Femur (tissue), 1 donor: Measurements from ENCODE around the gene MMP17.
"Not testable (repeated sequence)": the region's sequence is repeated elsewhere in the genome, so short reads cannot be mapped to it uniquely, and the experiment has no call there.

ENCODE experiments used
- DNase-seq: peaks from one replicate; pipeline ENCODE4 v3.0.0-alpha.2; 2017

MMP17 gene

DNA sequence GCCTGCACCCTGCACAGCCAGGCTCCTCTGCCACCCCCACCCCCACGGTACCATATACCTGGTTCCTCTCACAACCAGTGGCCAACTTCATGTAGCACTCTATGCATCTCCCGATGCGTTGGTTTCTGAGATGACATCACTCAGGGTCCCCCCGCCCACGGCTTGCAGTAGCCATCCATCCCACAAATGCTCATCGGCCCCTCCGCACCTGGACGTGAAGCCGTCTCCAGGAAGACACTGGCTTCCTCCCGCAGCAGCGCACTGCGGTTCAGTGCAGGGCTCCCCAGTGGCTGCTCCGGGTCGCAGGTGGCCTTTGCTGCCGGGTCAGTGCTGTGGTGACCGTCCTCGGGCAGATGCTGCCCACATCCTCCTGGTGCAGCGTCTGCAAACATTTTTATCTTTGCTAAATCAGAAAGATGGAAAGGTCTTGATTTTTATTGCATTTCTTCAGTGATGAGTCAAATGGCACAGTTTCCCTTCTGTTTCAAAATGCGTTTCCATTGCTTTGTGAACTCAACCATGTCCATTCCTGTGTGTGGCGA, 27.5 kb upstream of the MMP17 start:
- no peak for DNase-seq

DNA sequence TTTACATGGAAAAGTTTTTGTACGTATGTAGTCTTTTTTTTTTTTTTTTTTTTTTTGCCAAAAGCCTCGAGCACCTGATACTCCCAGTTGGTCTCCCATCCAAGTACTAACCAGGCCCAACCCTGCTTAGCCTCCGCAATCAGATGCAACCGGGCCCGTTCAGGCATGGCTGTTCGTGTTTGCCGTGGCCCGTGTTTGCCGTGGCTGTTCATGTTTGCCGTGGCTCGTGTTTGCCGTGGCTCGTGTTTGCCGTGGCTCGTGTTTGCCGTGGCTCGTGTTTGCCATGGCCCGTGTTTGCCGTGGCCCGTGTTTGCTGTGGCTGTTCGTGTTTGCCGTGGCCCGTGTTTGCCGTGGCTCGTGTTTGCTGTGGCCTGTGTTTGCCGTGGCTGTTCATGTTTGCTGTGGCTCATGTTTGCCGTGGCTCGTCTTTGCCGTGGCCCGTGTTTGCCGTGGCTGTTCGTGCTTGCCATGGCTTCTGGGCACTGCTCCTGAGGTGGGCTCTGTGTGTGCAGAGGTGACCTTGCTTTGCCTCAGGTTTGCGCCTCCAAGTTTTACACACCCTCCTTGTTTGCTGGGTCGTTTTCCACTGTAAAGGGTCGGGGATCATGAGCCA, 26.8 kb upstream of the MMP17 start:
- no peak for DNase-seq

DNA sequence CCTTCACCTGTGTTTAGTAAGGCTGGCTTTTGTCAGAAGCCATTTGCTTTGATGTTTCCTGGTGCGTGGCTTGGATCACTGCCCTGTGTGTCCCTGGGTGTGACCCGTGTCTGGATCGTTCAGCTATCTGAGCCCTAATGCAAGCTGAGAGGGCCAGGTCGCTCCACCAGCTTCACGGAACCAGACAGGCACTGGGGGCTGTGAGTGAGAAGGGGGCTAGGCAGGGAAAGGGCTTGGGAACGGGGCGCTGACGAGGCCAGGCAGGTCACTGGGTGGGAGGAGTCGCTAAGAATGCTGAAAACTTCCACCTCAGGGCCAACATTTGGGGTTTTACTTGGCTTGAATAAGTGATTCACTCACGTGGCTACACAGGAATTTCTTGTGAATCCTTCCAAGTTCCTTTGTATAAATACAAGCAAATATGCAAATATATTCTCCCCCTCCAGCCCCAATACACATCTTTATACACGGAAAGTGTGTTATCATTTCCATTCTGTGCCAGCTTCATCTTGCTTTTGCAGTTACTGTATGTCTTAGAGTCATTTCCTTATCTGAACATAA, 24.2 kb upstream of the MMP17 start:
- no peak for DNase-seq

DNA sequence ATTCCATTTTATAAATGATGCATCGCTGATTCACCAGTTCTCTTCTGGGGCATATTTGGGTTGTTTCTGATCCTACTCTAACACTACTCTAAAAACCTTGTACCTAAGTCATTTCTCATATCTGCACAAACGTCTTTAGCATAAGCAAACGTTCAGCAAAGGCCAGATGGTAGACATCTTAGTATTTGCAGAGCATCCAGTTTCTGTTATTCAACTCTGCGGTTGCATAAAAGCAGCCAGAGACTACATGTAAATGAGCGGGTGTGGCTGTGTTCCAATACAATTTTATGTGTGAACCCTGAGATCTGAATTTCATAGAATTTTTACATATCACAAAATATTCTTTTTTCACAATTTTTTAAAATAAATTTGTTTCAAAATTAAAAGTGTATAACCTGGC, 22.8 kb upstream of the MMP17 start:
- DNase-seq = no peak

DNA sequence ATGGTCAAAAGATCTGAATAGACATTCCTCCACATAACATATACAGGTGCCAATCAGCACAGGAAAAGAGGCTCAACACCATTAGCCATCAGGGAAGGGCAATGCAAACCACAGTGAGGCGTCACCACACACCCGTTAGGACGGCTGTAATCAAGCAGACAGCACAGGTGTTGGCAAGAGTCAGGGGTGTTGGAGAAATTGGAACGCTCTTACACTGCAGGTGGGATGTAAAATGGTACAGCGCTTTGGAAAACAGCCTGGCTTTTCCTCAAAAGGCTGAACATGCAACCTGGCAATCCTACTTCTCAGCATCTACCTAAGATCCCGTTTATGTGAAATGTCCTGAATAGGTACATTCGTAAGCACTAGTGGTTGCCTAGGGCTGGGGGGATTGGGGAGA, 21.5 kb upstream of the MMP17 start:
- no peak for DNase-seq

DNA sequence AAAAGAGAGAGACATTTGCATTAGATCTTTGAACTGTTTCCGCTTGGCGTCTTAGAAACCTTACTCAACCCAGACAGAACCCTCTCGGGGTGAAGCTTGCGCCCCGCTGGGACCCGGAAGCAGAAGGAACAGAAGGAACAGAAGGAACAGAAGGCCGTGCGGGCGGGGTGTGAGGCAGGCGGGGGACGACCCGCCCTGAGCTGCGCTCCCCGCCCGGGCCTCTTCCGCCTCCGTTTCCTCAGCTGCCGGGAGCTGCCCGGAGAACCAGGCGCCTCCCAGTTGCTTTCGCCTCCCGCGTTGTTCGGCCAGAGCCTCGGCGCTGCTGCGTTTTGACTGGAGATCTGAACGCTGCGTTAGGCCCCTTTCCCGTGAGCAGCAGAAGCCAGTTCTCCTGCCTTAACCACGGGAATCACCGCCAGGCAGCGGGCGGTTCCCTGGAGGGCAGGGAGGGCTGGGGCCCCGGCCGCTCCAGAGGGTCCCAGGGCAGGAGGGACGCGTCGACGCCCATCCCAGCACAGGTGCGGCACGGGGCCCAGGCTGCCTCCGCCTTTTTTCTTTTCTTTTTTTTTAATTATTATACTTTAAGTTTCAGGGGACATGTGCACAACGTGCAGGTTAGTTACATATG, 19.3 kb upstream of the MMP17 start:
- no peak for DNase-seq

DNA sequence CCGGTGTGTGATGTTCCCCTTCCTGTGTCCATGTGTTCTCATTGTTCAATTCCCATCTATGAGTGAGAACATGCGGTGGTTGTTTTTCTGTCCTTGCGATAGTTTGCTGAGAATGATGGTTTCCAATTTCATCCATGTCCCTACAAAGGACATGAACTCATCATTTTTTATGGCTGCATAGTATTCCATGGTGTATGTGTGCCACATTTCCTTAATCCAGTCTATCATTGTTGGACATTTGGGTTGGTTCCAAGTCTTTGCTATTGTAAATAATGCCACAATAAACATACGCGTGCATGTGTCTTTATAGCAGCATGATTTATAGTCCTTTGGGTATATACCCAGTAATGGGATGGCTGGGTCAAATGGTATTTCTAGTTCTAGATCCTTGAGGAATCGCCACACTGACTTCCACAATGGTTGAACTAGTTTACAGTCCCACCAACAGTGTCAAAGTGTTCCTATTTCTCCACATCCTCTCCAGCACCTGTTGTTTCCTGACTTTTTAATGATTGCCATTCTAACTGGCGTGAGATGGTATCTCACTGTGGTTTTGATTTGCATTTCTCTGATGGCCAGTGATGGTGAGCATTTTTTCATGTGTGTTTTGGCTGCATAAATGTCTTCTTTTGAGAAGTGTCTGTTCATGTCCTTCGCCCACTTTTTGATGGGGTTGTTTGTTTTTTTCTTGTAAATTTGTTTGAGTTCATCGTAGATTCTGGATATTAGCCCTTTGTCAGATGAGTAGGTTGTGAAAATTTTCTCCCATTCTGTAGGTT, 18.5 kb upstream of the MMP17 start:
- not testable (repeated sequence) for DNase-seq

DNA sequence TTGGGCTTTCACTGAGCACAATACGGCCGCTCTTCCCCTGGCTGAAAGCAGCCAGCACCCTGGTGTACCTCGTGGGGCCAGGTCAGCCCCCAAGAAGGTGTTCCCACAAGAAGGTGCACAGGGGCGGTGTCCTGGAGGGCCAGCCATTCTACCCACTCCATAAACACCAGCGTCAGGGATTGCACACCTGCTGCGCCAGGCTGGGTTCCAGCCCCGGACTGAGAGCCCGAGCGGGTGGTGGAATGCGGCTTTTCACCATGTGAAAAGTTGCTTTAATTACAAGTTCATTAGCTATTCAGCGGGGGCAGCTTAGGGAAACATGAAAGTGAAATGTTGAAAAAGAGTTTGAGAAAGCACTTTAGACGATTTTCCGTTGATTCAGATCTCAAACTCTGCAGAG, 17.5 kb upstream of the MMP17 start:
- DNase-seq = no peak

DNA sequence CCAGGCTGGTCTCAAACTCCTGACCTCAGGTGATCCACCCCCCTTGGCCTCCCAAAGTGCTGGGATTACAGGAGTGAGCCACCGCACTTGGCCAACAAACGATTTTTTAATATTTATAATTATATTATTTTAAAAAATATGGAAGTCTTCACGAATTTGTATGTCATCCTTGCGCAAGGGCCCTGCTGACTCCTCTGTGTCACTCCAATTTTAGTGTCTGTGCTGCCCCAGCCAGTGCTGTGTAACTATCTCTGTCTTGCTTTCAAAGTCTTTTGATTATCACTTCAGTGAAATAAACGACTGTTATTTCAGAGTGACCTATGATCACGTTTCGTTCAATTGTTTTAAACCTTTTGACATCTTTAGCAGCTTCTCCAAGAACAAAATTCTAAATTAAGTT, 13.1 kb upstream of the MMP17 start:
- DNase-seq = no peak

DNA sequence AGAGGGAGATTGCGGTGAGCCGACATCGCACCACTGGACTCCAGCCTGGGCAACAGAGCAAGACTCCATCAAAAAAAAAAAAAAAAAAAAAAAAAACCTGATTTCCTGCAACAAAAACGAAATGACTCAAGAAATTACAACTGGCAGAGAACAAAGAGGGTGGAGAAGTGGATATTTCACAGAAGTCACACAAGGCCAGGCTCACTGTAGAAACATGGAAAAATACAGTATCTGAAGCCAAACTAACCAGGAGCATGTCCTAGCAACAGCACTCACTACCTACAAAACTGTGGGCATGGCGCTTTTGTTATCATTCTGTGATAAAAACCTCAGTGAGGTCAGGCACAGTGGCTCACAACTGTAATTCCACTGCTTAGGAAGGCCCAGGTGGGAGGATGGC, 11.7 kb upstream of the MMP17 start:
- no peak for DNase-seq

DNA sequence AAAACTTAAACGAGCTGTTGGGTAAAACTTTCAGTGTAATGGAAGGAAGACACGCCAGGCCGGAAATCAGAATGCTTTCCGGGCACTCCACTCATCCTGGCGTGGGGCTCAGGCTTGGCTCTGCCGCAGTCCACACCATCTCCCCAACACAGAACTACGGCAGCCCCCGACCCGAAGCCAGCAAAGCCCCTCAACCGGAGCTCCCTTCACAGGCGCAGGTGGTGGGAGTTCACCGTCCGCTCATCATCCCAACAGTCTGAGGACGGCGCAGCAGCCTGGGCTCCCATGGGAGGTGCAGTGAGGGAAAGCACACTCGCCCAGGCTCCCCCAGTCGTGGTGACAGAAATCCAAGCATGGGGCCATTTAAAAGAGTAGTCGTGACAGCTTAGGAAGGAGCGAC, 11.0 kb upstream of the MMP17 start:
- no peak for DNase-seq

DNA sequence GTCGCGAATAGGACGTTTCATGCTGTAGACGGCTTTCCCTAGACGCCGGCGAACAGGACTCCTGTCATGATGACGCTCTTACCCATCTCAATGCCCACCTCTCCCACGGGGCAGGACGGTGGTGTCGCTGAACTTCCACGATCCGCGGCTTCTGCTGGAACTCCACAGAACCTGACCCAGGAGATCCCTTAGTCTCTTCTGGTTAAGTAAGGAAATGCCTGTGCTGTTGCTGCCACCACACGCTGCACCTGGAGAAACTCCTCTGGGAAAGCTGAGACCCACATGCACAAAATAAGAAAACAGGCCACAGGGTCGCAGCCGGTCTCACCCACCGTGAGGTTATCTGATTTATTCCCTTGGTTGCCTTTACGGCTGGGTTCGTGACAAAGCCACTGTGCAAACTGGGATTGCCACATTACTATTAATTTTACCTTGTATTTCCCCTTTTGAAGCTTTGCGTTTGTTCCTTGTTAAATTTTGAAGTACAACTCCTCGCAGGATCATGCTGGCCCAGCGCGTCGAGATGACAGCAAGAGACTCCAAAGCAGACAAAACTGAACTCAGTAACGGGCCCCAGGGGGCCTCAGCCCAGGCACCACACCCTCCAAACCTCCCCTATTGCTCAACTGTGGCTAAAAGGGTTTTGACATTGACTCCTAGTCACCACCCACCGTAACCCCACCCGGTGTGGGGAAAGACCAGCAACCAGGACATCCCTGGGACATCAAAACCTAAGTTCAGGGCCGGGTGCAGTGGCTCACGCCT, 9.2 kb upstream of the MMP17 start:
- peak; percentile 48 for DNase-seq

DNA sequence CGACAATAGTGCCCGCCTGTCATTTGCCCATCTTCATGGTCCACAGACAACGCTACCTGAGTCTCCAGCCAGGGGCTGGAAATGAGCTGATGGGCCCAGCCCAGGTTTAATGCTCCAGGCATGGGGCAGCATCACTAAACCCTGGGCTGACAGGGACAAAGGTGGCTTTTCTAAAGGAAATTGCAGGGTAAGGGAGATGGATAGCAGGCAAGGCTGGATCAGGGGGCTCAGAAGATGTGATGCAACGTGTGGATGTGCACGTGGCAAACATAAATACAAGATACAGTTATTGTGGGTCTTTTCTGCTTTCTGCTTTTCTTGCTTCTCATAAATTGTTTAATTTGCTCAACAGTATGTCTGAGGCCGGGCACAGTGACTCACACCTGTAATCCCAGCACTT, 3.7 kb upstream of the MMP17 start:
- no peak for DNase-seq

DNA sequence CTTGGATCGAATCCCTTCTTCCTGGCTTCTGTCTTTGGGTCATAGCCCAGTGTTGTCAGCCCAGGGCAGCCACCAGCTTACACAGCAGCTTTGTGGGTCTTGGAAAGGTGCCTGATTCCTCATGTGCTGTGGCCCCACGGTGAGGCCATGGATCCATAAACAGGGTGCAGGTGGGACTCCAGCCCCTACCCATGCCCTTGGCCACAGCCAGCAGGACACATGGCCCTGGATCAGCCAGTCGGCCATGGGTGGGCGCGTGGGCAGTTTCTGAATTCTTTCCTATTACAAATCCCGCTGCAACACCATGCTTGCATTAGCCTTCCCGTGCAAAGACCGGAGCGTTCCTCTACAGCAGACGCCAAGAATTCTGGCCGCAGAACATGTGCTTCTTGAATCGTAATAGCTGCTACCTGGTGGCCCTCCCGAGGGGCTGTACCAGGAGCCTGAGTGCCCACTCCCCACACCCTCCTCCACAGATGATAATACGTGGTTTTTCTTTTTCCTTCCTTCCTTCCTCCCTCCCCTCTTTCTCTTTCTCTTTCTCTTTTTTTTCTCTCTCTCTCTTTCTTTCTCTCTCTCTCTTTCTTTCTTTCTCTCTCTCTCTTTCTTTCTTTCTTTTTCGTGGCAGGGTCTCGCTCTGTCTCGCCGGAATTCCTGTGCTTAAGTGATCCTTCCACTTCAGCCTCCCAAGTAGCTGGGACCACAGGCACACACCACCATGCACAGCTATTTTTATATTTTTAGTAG, 2.9 kb upstream of the MMP17 start:
- no peak for DNase-seq

DNA sequence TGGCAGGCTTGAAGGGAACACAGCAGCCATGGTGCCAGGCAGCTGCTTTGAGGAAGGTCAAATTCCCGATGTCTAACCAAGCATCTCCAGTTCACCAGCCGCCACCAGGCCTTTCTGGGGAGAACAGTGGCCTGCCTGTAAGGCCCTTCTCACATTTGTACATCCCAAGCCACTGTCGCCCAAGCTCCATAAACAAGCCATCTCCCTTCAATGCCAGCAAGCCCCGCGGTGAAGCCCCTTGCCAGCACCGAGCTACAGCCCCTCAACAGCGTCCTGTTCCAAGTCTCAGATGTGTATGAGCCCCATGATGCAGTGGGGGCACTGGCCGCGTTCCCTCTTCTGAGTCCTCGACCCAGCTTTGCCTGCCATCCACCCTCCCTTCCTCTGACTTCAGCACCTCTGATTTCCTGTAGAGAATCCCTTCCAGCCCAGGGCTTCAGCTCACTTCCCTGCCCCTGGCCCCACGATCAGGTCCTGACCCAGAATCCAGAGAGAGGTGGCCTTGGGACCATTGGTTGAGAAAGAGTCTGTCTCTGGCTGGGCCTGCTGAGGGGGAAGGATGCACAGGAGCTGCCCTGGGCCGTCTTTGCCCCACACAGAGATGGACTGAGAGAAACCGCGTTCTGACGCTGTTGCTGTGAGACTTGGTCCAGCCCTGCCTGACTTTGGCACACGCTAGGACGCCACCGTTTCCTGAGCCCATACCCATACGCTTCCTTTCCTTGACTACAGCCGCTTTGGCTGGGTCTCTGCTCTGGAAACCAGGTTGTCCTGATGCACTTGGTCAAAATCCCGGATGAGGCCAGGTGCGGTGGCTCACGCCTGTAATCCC, 1.9 kb upstream of the MMP17 start:
- DNase-seq = no peak

DNA sequence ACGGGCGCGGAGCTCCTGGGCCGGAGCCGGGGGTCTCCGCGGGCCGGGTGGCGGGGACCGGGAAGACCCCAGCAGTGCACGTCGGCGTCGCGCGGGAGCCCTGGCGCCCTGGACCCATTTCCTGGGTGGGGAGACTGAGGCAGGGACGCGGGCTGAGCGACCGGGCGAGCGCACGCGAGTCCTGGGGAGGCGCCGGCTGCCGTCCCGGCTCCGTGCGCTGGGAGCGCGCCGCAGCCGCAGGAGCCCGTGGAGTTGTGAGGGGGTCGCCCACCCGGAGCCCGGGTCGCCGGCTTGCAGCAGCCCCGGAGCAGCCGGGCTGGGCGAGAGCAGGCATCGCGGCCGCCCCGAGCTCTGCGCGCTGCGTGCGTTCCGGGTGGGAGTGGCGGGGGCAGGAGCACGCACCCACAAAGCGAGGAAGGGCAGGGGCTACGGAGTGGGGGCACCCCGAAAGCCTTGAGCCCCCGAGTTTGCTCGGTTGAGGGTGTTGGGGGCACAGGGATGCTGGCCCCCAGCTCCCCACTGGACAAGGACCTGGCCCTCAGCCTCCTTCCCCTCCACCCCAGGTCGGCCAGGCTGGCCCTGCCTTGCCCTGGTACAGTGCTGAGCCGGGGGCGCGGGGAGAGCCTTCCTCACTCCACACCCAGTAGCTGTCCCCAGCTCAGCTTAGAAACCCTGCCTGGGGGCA, 620 bp downstream of the MMP17 start:
- DNase-seq = no peak

DNA sequence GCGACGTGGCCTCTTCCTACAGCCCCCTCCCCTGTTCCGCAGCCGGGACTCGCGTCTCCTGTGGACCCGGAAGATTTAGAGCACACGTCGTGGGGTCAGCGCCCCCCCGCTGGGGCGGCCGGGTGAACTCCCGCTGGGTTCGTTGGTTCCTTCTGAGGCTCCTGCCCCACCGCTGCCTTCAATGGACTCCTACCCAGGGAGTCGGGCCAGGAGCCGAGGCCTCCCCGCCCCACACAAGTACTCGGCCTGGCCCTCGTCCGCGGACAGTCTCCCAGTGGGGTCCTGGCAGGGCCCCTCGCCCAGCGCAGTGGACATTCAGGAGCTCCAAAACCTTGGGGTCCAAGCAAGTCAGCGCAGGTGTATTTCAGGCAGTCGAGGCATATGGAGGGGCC, 1.2 kb downstream of the MMP17 start:
- DNase-seq = no peak

DNA sequence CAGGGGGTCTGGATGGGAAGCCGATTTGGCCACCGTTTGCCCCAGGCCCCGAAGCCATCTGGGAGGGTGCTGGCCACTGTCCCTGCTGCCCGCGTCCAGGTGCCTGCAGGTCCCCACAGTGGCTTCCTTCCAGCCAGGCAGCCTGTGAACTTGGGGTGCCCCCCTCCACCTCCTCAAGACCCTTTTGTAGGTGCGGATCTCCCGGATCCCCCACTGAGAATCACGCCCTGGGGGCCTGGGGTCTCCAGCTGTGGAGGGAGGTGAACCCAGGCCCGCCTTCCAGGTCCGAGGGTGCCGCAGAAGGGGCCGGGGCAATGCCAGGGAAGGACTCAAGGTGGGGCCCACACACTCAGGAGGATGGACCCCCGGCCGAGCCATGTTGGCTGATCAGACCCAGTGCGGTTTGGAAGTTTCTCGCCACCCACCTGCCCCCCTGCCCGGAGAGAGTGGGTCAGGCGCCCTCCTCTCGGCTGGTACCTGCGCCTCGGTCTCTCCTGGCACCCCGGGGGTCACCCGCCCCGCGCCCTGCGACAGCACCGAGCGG, 1.7 kb downstream of the MMP17 start:
- peak; percentile 43 for DNase-seq

DNA sequence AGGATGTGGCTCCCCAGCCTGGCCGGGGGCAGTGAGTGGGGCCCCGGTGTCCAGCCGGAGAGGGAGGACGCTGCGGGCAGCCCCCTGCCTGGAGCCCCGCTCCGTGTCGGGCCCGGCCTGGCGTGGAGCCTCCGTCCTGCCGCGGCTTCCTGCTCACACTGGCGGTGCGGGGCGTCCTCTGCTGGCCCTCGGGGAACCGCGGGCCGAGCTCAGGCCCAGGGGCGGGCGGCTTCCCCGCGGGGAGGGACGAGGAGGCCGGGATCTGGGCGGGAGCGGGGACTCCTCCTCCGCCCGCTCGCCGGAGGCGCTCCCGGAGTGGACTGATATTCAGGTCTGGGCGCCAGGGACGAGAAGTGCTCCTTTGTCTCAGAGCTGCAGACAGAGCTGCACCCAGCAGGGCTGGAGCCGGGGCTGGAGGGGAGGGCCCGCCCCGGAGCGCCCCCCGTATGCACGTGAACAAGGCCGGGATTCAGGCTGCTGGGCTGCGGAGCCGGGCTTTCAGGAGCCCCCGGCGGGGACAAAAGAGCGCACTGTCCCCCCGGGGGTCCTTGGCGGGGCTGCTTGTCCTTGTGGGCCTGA, 2.2 kb downstream of the MMP17 start:
- DNase-seq = peak; percentile 84
